GM12864 (cell line): ENCODE data around the gene RECK.
"Not testable (repeated sequence)": the region's sequence is repeated elsewhere in the genome, so short reads cannot be mapped to it uniquely, and the experiment has no call there.

Experiments
- DNase-seq: peaks from one replicate; pipeline ENCODE4 v3.0.0-alpha.2; 2011; ENCODE audit warnings: low read depth
- H3K4me3 ChIP-seq: 2 replicates; pipeline ENCODE4 v1.5.1; 2011; ENCODE audit warnings: mild to moderate bottlenecking, low read depth, low read length, control low read depth
- CTCF ChIP-seq: IDR thresholded peaks from 2 replicates; pipeline ENCODE4 v1.5.1; 2011; ENCODE audit warnings: low read depth, mild to moderate bottlenecking, moderate library complexity, low read length, control low read depth, inconsistent platforms; ENCODE audit errors: missing control alignments

Gene RECK

GRCh38 chr9:36129139-36129538 lies 92.4 kb downstream of the RECK start:
- no peak overlapping the region for H3K4me3 ChIP-seq
- no peak for TF ChIP-seq CTCF
- DNase-seq, result no peak

- not testable (repeated sequence) for DNase-seq, H3K4me3 ChIP-seq
Measured at GRCh38 chr9:36131666-36132065, 95.0 kb downstream of the RECK start.

GRCh38 chr9:36132086-36132485 lies 95.4 kb downstream of the RECK start:
- no peak for TF ChIP-seq CTCF
- DNase-seq, result no peak
- H3K4me3 ChIP-seq, result no peak overlapping the region

GRCh38 chr9:36134761-36135505 lies 98.2 kb downstream of the RECK start:
- no peak for TF ChIP-seq CTCF
- no peak overlapping the region for H3K4me3 ChIP-seq
- no peak for DNase-seq

- peak overlapping the region; percentile 67 for H3K4me3 ChIP-seq
- DNase-seq, result no peak
- no peak for TF ChIP-seq CTCF
Measured at GRCh38 chr9:36135741-36136271, 99.1 kb downstream of the RECK start.

DNA sequence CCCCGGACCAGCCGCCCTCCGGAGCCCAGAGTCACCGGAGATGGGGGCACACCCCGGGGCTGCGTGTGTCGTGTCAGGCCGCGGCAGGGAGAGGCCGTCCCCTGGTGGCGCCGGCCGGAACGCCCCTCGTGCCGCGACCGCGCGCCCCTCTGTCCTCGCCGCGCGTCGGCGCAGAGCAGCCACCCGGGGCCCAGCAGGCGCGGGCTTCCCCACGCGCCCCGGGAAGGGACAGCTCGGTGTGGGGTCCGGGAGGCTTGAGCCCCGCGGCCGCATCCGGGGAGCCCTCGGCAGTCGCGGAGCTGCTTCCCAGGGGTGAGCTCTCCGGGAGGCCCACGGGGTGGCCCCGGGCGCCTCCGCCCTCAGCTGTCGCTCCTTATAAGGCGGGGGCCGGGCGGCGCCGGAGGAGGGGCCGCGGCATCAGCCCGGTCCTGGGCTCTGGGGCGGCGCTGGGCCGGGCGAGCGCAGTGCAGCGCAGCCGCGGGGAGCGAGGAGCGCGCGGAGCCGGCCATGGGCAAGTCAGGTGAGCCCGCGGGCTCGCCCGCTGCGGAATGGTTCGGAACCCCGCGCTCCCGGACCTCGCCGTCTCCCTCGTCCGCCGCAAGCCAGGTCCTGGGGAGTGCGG lies 99.7 kb downstream of the RECK start, which contains the start of gene GLIPR2:
GLIPR2 (plus strand) TSS at position 462 of the 622 bp plus-strand sequence; CDS start at position 508, 46 bp downstream.
- no peak for DNase-seq

More for the DNA sequence above, 99.7 kb downstream of the RECK start, which contains the start of gene GLIPR2:
- H3K4me3 ChIP-seq, result peak within 1 kb of the TSS; percentile 67
- TF ChIP-seq CTCF, result peak; percentile 1
